Parathyroid adenoma (tissue), 2 donors: ENCODE measurements around the gene SIDT1.

ENCODE experiments used
- H2AFZ ChIP-seq: fragments of 300-600 bp; sonication (generic); one replicate; pipeline ENCODE4 v1.7.0; 2017; ENCODE audit warnings: antibody characterized with exemption, mild to moderate bottlenecking
- H3K27ac ChIP-seq: fragments of 300-600 bp; sonication (generic); one replicate; pipeline ENCODE4 v1.7.0; 2017
- H3K27me3 ChIP-seq: fragments of 300-600 bp; sonication (generic); one replicate; pipeline ENCODE4 v1.7.0; 2017; ENCODE audit warnings: low read length; ENCODE audit not compliant: control insufficient read depth, insufficient read depth
- H3K36me3 ChIP-seq: fragments of 300-600 bp; sonication (generic); one replicate; pipeline ENCODE4 v1.7.0; 2017; ENCODE audit warnings: low read length; ENCODE audit not compliant: control insufficient read depth, insufficient read depth
- H3K4me1 ChIP-seq: fragments of 300-600 bp; sonication (generic); one replicate; pipeline ENCODE4 v1.7.0; 2017; ENCODE audit warnings: control low read depth
- H3K4me2 ChIP-seq: fragments of 300-600 bp; sonication (generic); one replicate; pipeline ENCODE4 v1.7.0; 2017; ENCODE audit warnings: low read length
- H3K4me3 ChIP-seq: fragments of 300-600 bp; sonication (generic); one replicate; pipeline ENCODE4 v1.7.0; 2017; ENCODE audit warnings: low read depth, low read length
- H3K79me2 ChIP-seq: fragments of 300-600 bp; sonication (generic); one replicate; pipeline ENCODE4 v1.7.0; 2017; ENCODE audit warnings: control low read depth
- H3K9ac ChIP-seq: fragments of 300-600 bp; sonication (generic); one replicate; pipeline ENCODE4 v1.7.0; 2017; ENCODE audit warnings: mild to moderate bottlenecking
- H3K9me3 ChIP-seq: fragments of 300-600 bp; sonication (generic); one replicate; pipeline ENCODE4 v1.7.0; 2017; ENCODE audit warnings: low read length; ENCODE audit not compliant: control insufficient read depth
- TF ChIP-seq, protein P1 (sequence below): fragments of 300-600 bp; sonication (generic); IDR thresholded peaks from one replicate; pipeline ENCODE4 v1.7.0; 2017; ENCODE audit warnings: antibody characterized with exemption, mild to moderate bottlenecking
- donor health status: primary hyperparathyroidism.

SIDT1 gene

DNA sequence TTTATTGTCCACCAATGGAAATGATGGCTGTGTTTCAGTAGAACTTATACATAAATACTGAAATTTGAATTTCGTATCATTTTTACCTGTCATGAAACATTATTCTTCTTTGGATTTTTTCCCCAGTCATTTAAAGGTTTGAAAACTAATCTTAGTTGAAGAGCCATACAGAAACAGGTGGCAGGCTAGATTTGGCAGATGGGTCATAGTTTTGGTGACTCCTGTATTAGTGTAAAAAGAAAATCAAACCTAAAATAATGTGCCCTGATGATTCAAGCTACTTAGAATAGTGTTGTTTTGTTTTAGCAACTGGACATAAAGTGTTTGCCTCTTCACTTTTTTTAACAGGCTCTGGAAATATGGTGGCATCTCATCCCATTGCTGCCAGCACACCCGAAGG lies 68.9 kb downstream of the SIDT1 start:
- TF ChIP-seq, protein P1, sequence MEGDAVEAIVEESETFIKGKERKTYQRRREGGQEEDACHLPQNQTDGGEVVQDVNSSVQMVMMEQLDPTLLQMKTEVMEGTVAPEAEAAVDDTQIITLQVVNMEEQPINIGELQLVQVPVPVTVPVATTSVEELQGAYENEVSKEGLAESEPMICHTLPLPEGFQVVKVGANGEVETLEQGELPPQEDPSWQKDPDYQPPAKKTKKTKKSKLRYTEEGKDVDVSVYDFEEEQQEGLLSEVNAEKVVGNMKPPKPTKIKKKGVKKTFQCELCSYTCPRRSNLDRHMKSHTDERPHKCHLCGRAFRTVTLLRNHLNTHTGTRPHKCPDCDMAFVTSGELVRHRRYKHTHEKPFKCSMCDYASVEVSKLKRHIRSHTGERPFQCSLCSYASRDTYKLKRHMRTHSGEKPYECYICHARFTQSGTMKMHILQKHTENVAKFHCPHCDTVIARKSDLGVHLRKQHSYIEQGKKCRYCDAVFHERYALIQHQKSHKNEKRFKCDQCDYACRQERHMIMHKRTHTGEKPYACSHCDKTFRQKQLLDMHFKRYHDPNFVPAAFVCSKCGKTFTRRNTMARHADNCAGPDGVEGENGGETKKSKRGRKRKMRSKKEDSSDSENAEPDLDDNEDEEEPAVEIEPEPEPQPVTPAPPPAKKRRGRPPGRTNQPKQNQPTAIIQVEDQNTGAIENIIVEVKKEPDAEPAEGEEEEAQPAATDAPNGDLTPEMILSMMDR, result no peak
- H3K36me3 ChIP-seq, result no peaks in the 10 kb centered on the region
- no peak overlapping the region for H2AFZ ChIP-seq
- H3K9ac ChIP-seq, result no peak overlapping the region
- H3K27me3 ChIP-seq, result no peaks in the 10 kb centered on the region
- H3K4me2 ChIP-seq, result no peak overlapping the region
- no peaks in the 10 kb centered on the region for H3K4me1 ChIP-seq
- no peak overlapping the region for H3K27ac ChIP-seq
- H3K4me3 ChIP-seq, result no peak overlapping the region
- no peaks in the 10 kb centered on the region for H3K79me2 ChIP-seq
- H3K9me3 ChIP-seq, result no peaks in the 10 kb centered on the region

DNA sequence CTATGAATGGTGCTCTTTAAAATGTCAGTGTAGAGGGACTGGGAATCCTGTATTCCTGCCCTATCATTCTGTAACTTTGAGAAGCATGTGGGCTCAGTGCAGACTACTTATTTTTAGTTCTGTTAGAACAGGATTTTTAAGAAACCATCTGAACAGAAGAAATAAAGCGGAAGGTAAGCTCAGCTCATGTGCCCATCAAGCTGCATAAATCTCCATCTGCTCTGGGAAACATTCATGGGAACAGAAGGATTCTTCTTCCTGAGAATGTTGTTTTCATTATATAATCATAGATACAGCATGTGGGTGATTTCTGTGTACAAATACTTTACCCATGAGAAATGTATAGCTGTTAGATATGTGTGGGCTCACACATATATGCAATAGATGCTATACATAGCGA lies 69.9 kb downstream of the SIDT1 start:
- no peaks in the 10 kb centered on the region for H3K9me3 ChIP-seq
- no peaks in the 10 kb centered on the region for H3K36me3 ChIP-seq
- no peaks in the 10 kb centered on the region for H3K4me1 ChIP-seq
- H2AFZ ChIP-seq, result no peak overlapping the region
- TF ChIP-seq, protein P1, result no peak
- H3K27me3 ChIP-seq, result no peaks in the 10 kb centered on the region
- H3K27ac ChIP-seq, result no peak overlapping the region
- no peak overlapping the region for H3K4me2 ChIP-seq
- no peak overlapping the region for H3K9ac ChIP-seq
- no peaks in the 10 kb centered on the region for H3K79me2 ChIP-seq
- no peak overlapping the region for H3K4me3 ChIP-seq

DNA sequence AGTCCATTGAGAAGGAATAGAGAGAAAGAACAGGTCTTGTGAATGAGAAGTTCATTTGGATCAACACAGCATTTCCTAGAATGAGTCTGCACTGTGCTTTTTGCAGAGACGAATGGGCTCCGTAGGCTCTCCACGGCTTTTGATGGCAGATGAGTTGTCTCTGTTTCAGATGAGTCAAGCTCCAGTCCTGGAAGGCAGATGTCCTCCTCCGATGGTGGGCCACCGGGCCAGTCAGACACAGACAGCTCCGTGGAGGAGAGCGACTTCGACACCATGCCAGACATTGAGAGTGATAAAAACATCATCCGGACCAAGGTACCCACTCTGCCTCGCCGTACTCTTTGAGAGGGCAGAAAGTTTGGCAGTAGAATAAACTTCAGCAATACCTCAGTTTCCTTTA lies 70.5 kb downstream of the SIDT1 start:
- Histone ChIP-seq H3K79me2 (no peaks in the 10 kb centered on the region), H3K9me3 (no peaks in the 10 kb centered on the region), H3K4me1 (no peaks in the 10 kb centered on the region), H3K4me3 (no peak overlapping the region), H2AFZ (no peak overlapping the region), H3K4me2 (no peak overlapping the region), H3K36me3 (no peaks in the 10 kb centered on the region), H3K9ac (no peak overlapping the region), H3K27ac (no peak overlapping the region), H3K27me3 (no peaks in the 10 kb centered on the region)
- TF ChIP-seq, protein P1, result no peak

- no peak overlapping the region for H2AFZ ChIP-seq
- H3K4me2 ChIP-seq, result no peak overlapping the region
- TF ChIP-seq, protein P1, result no peak
- no peaks in the 10 kb centered on the region for H3K79me2 ChIP-seq
- H3K9ac ChIP-seq, result no peak overlapping the region
- H3K9me3 ChIP-seq, result no peaks in the 10 kb centered on the region
- no peaks in the 10 kb centered on the region for H3K4me1 ChIP-seq
- no peak overlapping the region for H3K4me3 ChIP-seq
- H3K27ac ChIP-seq, result no peak overlapping the region
- H3K36me3 ChIP-seq, result no peaks in the 10 kb centered on the region
- no peaks in the 10 kb centered on the region for H3K27me3 ChIP-seq
Measured at GRCh38 chr3:113606539-113607218, 74.3 kb downstream of the SIDT1 start.

- Histone ChIP-seq H3K27ac (no peak overlapping the region), H3K4me2 (no peak overlapping the region), H3K4me3 (no peak overlapping the region), H3K9ac (no peak overlapping the region), H3K79me2 (no peaks in the 10 kb centered on the region), H3K9me3 (no peaks in the 10 kb centered on the region), H2AFZ (no peak overlapping the region), H3K27me3 (no peaks in the 10 kb centered on the region), H3K36me3 (no peaks in the 10 kb centered on the region), H3K4me1 (no peaks in the 10 kb centered on the region)
- TF ChIP-seq, protein P1, result no peak
Measured at GRCh38 chr3:113607219-113607596, 74.9 kb downstream of the SIDT1 start.
